Activated CD8-positive, alpha-beta memory T cell treated with anti-CD3 and anti-CD28 coated beads for 24 hours (primary cell): ENCODE data around the gene AK4.
"Not testable (repeated sequence)": the region's sequence is repeated elsewhere in the genome, so short reads cannot be mapped to it uniquely, and the experiment has no call there.

ENCODE experiments used
- DNase-seq: peaks from one replicate; pipeline ENCODE4 v3.0.0-alpha.2; 2020

The AK4 gene

DNA sequence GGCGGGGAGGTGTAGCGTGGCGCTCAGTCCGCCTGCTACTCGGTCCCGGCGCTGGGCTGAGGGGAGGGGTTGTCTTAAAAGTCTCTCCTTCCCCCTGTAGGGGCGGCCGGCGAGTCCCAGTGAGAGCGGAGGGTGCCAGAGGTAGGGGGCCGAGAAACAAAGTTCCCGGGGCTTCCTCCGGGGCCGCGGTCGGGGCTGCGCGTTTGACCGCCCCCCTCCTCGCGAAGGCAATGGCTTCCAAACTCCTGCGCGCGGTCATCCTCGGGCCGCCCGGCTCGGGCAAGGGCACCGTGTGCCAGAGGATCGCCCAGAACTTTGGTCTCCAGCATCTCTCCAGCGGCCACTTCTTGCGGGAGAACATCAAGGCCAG lies at the start of gene AK4:
Gene AK4, plus strand, starts transcription at position 26 of the 370 bp plus-strand sequence. Its CDS starts 205 bp downstream, at position 231.
- DNase-seq = not testable (repeated sequence)

DNA sequence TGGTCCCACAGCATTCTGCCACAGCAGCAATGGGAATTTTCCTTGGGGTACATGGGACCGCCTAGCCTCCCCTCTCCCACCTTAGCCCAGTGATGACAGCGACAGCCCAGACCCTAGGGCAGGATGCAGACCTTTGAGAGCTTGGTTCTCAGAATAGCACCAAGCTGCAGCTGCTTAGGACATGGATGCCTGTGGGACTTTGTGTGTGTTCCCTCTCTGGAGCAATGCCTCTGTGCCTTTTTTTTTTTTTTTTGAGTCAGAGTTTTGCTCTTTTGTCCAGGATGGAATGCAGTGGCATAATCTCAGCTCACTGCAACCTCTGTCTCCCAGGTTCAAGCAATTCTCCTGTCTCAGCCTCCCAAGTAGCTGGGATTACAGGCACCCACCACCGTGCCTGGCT lies 44.2 kb upstream of the AK4 start:
- no peak for DNase-seq

DNA sequence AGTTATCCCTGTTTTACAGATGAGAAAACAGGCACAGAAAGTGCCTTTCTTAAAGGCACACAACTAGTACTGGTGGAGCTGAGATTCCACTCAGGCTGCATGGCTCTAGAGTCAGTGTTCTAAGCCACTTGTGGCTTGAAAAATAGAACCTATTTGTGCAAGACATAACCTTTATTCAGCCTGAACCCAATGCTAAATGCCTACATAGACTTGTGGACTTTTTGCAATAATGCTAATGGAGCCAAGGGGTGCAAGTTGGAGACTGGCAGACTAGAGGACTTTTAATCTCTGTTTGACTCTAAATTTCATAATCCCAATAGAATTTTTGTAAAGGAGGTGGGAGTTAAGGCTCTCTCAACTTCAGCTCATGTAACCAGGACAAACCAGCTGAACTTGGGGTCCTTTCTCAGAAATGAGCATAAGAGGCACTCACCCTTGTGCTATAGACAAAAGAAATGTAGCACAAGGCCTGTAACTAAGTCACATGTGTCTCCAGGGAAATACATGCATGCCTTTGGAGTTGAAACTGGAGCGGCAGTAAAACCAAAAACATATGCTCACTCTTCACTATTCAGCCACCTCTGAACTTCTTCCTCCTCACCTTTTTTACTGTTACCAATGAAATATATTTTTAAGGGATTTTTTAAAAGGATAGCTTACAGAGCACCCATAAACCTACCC lies 43.0 kb upstream of the AK4 start:
- no peak for DNase-seq

DNA sequence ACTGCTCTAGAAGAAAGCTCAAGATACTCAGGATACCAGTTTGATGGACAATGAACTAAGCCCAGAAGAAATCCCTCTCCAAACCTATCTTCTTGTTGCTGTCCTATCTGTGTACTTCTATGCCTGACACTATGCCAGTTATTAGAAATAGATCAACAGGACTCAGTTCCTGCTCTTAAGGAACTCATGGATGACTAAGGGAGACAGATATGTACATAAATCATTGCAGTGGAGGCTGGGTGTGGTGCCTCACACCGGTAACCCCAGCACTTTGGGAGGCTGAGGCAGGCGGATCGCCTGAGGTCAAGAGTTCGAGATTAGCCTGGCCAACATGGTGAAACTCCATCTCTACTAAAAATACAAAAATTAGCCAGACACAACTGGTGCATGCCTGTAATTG lies 42.4 kb upstream of the AK4 start:
- DNase-seq = no peak

DNA sequence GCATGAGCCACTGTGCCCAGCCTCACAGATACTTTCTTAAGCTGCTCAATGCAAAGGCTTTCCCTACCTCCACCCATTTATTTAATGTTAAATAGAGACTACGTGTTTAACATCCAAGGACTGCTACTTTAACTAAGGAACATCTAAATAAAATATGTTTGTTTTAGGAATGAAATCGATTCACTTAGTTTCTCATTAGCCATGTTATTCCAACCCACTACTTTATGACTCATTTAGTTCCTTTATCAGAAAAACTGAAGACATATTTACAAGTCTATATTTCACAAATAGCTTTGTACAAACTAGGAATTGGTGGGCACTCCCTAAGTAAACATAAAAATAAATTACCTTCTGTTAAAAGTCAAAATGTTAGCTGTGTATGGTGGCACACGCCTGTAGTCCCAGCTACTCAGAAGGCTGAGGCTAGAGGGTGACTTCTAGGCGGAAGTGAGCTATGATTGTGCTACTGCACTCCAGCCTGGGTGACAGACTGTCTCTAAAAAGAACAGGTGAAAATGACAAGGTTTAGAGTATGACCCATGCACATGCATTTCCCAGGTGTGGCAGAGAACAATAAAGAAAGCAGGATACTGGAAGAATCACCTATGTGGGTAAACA lies 39.9 kb upstream of the AK4 start:
- no peak for DNase-seq

DNA sequence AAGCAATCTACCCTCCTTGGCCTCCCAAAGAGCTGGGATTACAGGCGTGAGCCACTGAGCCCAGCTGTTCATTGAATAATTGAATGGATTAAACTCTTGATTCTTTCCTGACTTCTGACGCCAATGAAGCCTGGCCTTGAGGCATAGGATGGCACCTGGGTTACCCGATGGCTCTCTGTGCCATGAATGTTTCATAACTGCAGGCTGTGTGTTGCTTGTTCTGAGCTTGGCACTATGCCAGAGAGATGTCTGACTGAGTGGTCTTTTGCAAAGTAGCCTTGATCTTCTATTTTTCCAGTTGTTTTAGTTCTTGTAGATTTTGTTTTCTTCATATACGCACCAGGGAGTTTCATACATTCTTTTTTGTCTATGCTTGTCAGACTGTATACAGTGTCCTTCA lies 38.5 kb upstream of the AK4 start:
- no peak for DNase-seq

DNA sequence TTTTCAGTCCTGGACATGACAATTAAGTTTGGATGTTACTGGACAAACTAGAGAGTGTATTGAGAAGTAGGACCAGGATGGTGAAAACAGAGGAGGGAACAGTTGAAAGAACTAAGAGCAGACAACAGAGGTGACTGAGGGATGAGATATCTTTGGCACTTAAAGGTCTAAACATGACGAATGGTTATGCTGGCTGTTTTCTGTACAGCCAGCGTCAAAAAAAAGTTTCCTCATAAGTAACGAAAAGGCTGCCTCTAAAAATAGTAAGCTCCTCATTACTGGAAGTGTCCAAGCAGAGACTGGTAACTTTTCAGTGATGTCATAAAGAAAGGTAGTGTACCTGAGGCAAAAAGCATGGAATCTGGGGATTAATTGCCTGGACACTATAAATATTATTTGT lies 35.2 kb upstream of the AK4 start:
- no peak for DNase-seq

DNA sequence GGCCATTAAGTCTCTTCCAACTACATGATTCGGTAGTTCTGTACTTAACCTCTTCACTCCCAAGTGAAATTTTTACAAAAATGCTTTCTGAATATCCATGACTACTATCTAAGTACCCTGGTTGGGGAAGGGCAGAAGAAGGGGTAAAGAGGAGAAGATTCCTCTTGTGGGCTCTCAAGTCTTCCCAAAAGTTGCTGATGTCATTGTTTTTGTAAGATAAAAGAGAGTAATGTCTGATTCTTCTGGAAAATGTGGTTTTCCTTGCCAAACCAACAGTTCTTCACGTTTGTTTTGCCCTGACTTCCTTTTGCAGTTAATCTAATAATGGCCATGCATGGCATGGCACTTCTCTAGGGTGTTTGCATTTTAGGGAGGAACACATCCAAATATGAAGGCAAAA lies 34.7 kb upstream of the AK4 start:
- no peak for DNase-seq

DNA sequence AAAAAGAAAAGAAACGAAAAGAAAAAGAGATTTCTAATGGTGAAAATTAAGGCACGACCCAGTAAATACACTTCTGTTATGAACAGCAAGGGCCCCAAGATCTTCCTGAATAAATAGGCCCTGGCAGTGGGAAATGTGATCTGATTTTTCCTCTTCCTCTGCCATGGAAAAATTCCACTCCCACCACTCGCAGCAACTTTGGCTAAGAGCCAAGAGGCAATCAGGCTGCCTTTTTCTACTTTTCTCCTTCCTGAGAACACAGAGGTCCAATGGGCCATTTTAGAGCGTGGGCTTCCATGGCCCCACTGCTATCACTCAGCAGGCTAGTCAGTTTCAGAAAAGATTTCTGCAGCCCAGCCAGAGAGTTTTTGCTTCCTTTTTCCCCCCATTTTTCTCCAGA lies 33.7 kb upstream of the AK4 start:
- DNase-seq = no peak

DNA sequence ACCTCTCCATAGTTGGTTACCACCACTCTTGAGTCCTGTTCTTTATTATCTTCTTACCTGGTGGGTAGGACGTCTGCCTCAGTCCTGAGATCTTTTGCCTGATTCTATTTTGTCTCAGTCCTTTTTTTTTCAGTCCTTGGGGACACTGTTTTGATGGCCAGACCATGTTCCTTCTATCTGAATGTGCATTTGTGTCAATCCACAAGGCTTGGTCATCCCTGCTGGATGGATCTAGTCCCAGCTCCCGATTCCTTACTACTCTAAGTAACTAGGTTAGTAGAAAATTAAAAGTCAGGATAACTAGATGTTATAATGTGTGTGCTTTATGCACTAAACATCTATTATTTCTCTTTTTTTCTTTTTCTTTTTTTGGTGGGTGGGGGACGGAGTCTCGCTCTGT lies 28.1 kb upstream of the AK4 start:
- no peak for DNase-seq

DNA sequence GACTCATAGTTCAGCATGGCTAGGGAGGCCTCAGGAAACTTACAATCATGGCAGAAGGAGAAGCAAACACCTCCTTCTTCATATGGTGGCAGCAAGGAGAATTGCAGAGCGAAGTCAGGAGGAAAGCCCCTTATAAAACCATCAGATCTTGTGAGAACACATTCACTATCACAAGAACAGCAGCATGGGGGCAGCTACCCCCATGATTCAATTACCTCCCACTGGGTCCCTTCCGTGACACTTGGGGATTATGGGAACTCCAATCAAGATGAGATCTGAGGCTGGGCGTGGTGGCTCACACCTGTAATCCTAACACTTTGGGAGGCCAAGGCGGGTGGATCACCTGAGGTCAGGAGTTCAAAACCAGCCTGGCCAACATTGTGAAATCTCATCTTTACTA lies 18.9 kb upstream of the AK4 start:
- not testable (repeated sequence) for DNase-seq

DNA sequence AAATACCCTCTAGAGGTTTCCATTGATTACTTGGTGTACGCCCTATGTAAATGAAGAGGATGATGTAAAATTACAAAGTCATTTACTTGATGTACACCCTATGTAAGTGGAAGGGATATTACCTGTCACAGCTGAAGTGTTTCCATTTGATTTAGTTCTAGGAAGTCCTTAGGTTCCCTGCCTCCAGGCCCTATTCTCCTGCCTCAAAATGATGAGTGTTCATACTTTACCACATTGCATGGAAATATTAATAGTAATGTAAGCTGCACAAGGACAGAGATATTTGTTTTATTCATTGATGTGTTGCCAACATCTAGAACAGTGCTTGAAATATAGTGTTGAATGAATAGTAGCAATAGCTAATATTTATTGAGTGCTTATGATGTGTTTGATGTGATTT lies 9.5 kb upstream of the AK4 start:
- DNase-seq = no peak

DNA sequence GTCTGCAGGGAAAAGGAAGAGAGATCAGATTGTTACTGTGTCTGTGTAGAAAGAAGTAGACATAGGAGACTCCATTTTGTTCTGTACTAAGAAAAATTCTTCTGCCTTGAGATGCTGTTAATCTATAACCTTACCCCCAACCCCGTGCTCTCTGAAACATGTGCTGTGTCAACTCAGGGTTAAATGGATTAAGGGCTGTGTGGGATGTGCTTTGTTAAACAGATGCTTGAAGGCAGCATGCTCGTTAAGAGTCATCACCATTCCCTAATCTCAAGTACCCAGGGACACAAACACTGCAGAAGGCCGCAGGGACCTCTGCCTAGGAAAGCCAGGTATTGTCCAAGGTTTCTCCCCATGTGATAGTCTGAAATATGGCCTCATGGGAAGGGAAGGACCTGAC lies 8.2 kb upstream of the AK4 start:
- DNase-seq = not testable (repeated sequence)

DNA sequence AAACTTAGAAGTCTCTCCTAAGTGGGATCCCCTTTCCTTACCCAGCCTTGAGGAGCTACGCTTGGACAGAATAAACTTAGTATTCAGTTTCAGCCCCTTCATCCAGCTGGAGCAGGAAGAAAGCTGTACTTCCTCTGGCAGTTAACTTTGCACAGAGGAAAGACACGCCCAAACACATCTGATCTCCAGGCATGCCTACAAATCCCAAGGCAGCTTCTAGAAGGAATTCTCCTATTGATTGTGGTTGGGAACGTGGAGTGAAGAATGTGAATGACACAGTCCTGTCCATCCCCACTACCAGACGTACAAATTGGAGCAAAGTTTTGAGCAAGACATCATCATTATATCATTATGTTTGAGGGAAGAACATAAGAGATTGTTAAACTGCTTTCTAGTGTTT lies 6.6 kb upstream of the AK4 start:
- no peak for DNase-seq

DNA sequence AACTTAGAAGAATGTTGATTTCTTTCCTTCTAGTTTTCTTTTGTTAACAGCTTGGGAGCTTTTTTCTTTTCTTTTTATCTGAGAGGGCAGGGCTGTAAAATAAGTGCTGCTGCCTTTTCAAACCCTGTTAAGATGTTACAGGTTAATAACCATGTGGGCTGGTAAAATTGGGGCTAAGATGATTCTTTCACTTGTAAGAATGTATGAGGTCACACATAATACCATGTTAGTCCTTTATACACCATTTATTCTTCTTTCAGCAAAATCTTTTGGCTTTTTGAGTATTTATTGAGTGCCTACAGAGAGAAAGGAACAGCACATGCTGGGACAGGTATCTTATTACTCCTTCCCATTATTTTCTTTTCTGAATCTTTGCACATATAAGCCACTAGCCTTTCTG lies 6.1 kb upstream of the AK4 start:
- no peak for DNase-seq

DNA sequence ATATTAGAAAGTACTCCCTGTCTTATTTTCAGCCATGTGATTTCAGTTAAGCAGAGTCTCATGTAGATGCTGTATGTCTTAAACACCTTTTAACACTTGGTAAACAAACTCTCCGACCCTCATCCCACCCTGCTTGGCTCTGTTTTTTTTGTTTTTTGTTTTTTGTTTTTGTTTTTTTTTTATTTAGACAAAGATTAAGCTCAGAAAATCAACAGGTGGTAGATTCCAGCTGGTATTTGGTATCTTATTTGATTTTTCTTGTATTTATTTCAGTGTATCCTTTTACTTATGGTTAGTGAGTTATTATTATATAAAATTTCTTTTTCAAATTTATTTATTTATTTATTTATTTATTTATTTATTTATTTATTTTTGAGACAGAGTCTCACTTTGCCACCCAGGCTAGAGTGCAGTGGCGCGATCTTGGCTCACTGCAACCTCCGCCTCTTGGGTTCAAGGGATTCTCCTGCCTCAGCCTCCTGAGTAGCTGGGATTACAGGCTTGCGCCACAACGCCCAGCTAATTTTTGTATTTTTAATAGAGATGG lies 4.8 kb upstream of the AK4 start:
- DNase-seq = not testable (repeated sequence)

DNA sequence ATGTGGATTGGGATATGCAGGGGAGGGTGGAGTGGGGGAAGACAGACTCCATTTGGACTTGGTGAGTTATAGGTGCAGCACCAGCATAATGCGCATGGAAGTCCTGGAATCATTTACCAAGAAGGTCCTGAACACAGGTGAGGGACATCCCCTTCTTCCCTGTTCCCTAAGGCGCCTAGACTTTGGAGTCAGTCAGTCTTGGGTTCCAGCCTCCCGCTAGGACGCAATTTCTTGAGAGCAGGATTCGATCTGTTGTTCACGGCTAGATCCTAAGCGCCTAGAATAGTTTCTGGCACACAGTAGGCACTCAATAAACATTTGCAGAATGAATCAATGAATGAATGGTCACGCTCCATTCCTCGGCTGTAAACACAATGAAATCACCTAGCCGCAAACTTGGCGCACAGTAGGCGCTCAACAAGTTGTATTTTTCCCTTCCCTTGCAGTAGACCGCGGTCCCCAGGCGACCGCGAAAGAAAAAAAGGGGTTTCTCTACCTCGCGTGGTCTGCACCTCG lies 1.0 kb upstream of the AK4 start:
- no peak for DNase-seq

DNA sequence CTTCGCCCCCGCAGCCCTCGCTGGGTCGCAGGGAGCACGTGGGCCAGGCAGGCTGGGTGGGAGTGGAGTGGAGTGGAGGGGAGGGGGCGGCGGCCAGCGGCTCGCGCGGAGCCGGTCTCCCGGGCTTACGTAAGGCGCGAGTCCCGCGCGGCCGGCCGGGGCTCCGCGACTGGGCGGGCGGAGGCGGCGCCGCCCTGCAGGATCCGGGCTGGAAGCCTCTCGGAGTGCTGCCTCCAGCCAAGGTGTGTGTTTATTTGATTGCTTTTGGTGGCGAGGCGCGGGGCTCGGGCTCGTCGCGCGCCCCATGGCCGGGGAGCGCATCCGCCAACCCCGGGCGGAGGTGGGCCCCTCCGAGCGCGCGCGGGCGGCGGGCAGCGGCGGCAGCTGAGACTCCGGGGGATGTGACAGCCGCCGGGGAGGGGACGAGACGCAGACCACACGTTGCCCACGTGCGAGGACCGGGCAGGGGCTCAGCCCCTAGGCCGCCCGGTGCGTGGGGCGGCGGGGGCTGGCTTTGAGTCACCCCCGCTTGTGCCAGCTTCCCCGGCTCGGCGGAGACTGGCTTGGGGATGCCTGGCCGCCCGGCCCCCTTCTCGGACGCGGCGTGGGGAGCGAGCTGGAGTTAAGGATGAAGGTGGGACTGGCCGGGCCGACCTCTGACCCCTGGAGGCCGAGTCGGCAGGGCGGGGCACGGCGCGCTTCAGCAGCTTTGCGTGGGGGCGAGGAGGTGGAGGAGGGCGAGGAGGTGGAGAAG lies 402 bp upstream of the AK4 start:
- DNase-seq = peak; percentile 77

DNA sequence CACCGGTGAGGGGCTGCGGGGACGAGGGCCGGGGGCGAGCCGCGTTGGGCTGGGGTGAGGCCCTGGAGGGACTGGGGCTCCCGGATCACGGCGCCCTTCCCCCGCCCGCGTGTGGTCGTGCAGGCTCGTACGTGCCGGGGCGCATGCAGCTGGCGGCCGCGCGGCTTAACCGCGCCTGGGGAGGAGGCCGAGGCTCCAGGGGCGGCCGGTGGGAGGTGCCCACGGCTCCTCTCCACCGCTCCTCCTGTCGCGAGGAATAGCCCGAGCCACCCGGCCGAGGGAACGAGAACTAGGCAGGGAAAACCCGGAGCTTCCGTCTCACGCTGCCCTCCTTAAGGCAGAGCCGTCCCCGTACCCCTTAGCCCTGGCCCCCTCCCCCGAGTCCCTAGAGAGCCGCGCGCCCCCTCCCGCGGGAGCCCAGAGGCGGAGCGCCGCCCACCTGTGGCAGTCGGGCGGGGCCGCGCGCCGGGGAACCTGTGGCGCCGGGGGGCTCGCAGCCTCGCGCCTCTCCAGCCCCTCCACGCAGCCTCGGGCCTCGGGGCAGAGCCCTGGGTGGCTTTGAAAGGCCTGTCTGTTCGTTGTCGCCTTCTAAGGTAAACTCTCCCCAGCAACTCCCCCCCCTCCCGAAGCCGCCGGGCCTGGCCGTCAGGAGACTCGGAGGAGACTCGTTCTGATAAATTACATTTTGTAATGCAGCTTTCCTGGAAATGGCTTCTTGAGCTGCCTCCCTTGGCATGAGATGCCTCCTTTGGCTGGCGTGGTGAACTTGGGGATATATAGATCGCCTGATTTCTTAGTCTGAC lies 746 bp downstream of the AK4 start:
- DNase-seq = peak; percentile 78

DNA sequence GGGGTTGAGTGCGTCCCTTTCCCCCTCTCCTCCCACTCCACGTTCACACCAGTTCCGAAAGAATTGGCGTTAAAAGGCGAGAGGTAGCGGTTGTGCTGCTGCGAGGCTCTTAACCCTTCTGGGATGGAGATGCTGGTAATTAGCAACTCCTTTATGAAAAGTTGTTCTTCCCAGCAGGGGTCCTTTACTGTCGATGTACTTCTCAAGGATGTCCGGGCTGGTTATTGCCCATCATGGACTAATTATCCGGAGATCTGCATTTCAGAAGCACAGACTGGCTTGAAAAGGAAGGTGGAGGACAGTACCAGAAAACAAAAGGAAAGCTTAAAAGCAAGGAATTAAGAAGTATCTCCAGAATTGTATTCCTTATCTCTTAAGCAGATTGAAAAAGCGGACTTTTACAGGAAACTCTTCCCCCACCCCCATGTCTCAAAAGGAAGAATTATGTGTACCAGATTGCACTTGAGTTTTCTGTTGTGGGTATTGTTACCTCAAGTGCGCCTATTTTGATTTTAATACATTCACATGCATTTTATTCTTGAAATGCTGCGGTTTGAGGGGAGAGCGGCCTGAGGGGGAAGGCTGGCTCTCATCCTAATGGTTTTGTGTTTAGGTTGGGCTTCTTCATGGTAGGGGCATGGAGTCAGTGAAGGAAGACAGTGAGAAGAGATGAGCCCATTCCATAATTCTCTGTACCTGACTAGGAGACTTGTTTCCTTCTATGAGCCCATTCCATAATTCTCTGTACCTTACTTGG lies 1.5 kb downstream of the AK4 start:
- DNase-seq = no peak

DNA sequence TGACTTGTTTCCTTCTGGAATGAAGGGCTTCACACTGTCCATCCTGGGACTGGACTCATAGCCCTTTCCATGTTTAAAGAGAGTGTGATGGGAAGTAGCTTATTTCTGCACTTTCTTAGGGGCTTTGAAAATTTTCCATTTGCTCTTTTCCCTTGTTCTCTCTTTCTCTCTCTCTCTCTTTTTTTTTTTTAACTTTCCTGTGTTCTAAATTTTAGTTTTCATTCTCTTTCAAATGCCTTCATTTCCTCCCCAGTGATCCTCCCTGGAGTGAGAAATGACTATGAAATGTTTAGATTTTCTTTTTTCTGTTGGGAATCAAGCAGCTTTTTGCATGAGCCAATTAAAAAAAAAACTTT lies 2.1 kb downstream of the AK4 start:
- no peak for DNase-seq

DNA sequence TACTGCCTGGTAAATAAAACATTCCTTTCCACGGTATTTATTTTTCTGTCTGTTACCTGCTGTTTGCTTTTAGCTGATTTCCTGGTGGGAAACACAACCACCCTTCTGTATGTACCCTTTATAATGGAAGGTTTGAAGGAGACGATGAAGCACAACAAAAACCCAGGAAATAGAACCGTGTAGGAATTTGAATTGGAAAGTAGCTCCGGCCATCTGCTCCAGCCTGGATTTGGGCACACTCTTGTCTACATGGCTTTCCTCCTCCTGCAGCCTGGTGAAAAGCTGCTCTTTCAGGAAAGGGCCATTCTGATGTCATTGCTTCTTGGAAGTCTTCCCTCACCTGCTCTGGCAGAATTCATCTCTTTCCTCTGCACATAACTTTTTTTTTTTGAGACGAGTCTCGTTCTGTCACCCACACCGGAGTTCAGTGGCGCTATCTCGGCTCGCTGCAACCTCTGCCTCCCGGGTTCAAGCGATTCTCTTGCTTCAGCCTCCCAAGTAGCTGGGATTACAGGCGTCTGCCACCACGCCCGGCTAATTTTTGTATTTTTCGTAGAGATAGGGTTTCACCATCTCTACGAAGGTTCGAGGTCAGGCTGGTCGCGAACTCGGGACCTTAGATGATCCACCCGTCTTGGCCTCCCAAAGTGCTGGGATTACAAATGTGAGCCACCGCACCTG lies 2.7 kb downstream of the AK4 start:
- no peak for DNase-seq
